ENCODE results near the gene ZRANB3.
"Not testable (repeated sequence)": the region's sequence is repeated elsewhere in the genome, so short reads cannot be mapped to it uniquely, and the experiment has no call there.

ZRANB3 gene

GRCh38 chr2:135152361-135152760 lies 378.7 kb downstream of the ZRANB3 start:
- H3K36me3 Mint-ChIP-seq (ENCODE audit: low read depth): peaks cover 53% of the 10 kb centered on the region
- H3K27ac Mint-ChIP-seq: no peak overlapping the region
- peak; percentile 40 for ATAC-seq

DNA sequence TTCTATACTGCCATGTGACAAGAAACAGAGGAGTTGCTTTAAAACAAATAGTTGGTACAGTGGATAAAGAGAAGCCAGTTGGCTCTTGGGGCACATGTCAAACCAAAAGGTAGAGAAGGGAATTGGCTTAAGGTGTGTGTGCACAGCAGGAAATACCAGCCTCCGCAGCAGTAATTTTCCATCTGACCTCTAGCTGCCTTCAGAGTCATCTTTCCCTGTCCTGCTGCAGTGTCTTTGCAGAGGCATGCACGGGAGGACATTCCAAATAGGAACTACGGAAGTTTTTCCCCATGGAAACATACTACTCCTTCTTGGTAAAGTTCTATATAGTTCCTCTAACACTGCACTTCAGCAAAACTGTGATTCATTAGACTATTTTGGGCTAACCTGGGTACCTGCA lies 379.4 kb downstream of the ZRANB3 start:
- ATAC-seq: no peak
- peaks cover 30% of the 10 kb centered on the region for H3K4me1 Mint-ChIP-seq
- H3K36me3 Mint-ChIP-seq (ENCODE audit: low read depth): peaks cover 50% of the 10 kb centered on the region
- no peaks in the 10 kb centered on the region for H3K9me3 Mint-ChIP-seq
- no peak overlapping the region for H3K27ac Mint-ChIP-seq
- H3K27me3 Mint-ChIP-seq: no peaks in the 10 kb centered on the region
- DNase-seq: no peak
- H3K4me3 Mint-ChIP-seq: no peak overlapping the region

More at GRCh38 chr2:135152361-135152760, 378.7 kb downstream of the ZRANB3 start:
- Mint-ChIP-seq H3K4me3 (no peak overlapping the region), H3K9me3 (no peaks in the 10 kb centered on the region), H3K27me3 (no peaks in the 10 kb centered on the region), H3K4me1 (peaks cover 30% of the 10 kb centered on the region)
- DNase-seq: no peak

DNA sequence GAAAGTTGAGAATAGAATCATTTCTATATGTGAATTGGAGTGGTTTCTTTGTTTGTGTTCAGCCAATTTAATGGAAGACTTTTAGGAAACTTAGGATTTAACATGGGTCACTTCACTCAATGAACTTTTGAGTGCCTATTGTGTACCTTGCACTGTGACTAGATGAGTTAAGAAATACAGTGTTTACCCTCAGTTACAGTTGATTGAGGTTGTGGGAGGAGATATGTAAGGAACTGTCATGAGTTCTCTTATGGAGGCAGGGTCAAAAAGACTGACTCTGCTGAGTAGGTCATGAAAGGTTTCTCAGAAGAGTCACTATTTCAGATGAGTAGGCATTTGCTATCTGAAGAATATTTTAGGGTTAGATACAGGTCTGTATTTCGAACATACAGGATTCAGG lies 380.3 kb downstream of the ZRANB3 start:
- Mint-ChIP-seq H3K4me1 (peaks cover 28% of the 10 kb centered on the region), H3K27ac (no peak overlapping the region), H3K4me3 (no peak overlapping the region), H3K36me3 (ENCODE audit: low read depth) (peaks cover 45% of the 10 kb centered on the region), H3K9me3 (no peaks in the 10 kb centered on the region), H3K27me3 (no peaks in the 10 kb centered on the region)
- ATAC-seq (no peak), DNase-seq (no peak)

DNA sequence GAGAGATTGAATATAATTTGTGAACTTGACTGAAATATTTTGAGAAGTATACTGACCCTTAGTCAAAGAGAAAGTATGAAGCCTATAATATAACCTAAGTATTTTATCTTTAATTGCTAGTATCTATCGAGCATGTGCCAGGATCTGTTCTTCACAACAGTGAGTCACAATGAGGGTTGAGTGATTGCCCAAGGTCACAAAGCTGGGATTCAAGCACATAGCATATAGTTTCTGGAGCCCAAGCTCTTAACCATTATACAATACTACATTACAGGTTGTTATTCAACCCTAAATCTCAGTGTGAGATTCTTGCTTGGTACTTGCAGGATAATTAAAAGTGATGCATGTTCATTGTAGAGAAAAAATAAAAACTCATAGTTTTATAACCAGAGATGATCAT lies 381.8 kb downstream of the ZRANB3 start:
- H3K36me3 Mint-ChIP-seq (ENCODE audit: low read depth): peaks cover 44% of the 10 kb centered on the region
- no peaks in the 10 kb centered on the region for H3K9me3 Mint-ChIP-seq
- ATAC-seq (no peak), DNase-seq (no peak)
- H3K27ac Mint-ChIP-seq: no peak overlapping the region
- H3K4me1 Mint-ChIP-seq: peaks cover 19% of the 10 kb centered on the region
- no peaks in the 10 kb centered on the region for H3K27me3 Mint-ChIP-seq
- no peak overlapping the region for H3K4me3 Mint-ChIP-seq

DNA sequence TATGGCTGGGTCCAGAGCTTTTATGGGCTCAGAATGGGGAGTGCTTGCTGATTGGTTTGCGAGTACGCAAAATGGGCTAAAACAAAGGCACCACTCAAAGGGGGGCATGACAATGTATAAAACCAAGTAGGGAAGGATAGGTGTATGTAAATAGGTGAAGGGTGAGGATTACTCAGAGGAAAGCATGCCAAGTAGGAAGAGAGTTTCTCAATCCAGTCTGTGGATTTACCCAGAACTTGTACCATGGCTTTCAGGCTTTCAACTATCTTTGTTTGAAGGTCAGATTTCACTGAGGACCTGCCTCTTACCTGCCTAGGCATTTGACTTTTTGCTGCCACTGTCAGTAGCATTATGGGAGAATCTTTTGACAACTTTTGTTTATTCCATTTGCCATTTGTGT lies 386.7 kb downstream of the ZRANB3 start:
- Mint-ChIP-seq H3K36me3 (ENCODE audit: low read depth) (peaks cover 62% of the 10 kb centered on the region), H3K27ac (no peak overlapping the region), H3K9me3 (peaks cover 19% of the 10 kb centered on the region), H3K4me1 (no peaks in the 10 kb centered on the region), H3K4me3 (no peak overlapping the region), H3K27me3 (no peaks in the 10 kb centered on the region)
- ATAC-seq (no peak), DNase-seq (no peak)

GRCh38 chr2:135142323-135142722 lies 388.7 kb downstream of the ZRANB3 start:
- no peaks in the 10 kb centered on the region for H3K4me1 Mint-ChIP-seq
- no peak overlapping the region for H3K4me3 Mint-ChIP-seq
- H3K27me3 Mint-ChIP-seq: no peaks in the 10 kb centered on the region
- H3K9me3 Mint-ChIP-seq: peaks cover 19% of the 10 kb centered on the region
- DNase-seq: no peak
- ATAC-seq: no peak
- H3K27ac Mint-ChIP-seq: no peak overlapping the region
- H3K36me3 Mint-ChIP-seq (ENCODE audit: low read depth): peaks cover 63% of the 10 kb centered on the region

- no peak for DNase-seq
These were observed 390.4 kb downstream of the ZRANB3 start for GRCh38 chr2:135140606-135141005.

GRCh38 chr2:135132314-135132713 lies 398.7 kb downstream of the ZRANB3 start:
- Mint-ChIP-seq H3K27ac (peak overlapping the region; percentile 52), H3K27me3 (no peaks in the 10 kb centered on the region), H3K4me1 (peaks cover 8% of the 10 kb centered on the region), H3K36me3 (ENCODE audit: low read depth) (peaks cover 58% of the 10 kb centered on the region), H3K9me3 (no peaks in the 10 kb centered on the region), H3K4me3 (no peak overlapping the region)
- no peak for ATAC-seq
- no peak for DNase-seq

More at GRCh38 chr2:135140606-135141005, 390.4 kb downstream of the ZRANB3 start:
- no peak overlapping the region for H3K27ac Mint-ChIP-seq
- H3K4me3 Mint-ChIP-seq: no peak overlapping the region
- H3K27me3 Mint-ChIP-seq: no peaks in the 10 kb centered on the region
- peaks cover 19% of the 10 kb centered on the region for H3K9me3 Mint-ChIP-seq
- ATAC-seq: no peak
- peaks cover 73% of the 10 kb centered on the region for H3K36me3 Mint-ChIP-seq (ENCODE audit: low read depth)
- no peaks in the 10 kb centered on the region for H3K4me1 Mint-ChIP-seq

DNA sequence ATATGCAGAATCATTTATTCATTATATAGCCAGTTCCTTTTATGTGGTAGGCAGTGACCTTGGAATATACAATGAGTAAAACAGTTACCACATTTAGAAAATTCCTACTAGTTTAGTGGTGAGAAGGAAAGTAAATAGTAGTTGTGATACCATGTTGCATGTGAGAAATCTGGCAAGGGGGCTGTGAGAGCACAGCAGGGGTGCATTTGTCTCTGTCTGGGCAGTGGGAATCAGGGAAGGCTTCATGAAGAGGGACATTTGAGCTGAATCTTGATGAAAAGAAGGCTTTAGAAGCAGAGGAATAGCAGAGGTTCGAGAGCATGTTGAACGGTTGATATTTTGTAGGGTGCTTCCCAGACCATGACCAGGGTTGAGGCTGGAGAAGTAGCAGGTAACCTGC lies 400.3 kb downstream of the ZRANB3 start:
- Mint-ChIP-seq H3K4me3 (no peak overlapping the region), H3K9me3 (no peaks in the 10 kb centered on the region), H3K27ac (no peak overlapping the region), H3K27me3 (no peaks in the 10 kb centered on the region), H3K4me1 (peaks cover 8% of the 10 kb centered on the region), H3K36me3 (ENCODE audit: low read depth) (peaks cover 52% of the 10 kb centered on the region)
- ATAC-seq (no peak), DNase-seq (no peak)

GRCh38 chr2:135125940-135126339 lies 405.1 kb downstream of the ZRANB3 start:
- H3K4me1 Mint-ChIP-seq: no peaks in the 10 kb centered on the region
- no peaks in the 10 kb centered on the region for H3K9me3 Mint-ChIP-seq
- H3K27ac Mint-ChIP-seq: no peak overlapping the region
- DNase-seq (no peak), ATAC-seq (no peak)
- no peak overlapping the region for H3K4me3 Mint-ChIP-seq
- H3K36me3 Mint-ChIP-seq (ENCODE audit: low read depth): peaks cover 38% of the 10 kb centered on the region
- H3K27me3 Mint-ChIP-seq: no peaks in the 10 kb centered on the region

- ATAC-seq (peak; percentile 57), DNase-seq (no peak)
- Mint-ChIP-seq H3K4me1 (no peaks in the 10 kb centered on the region), H3K36me3 (ENCODE audit: low read depth) (peaks cover 38% of the 10 kb centered on the region), H3K27me3 (no peaks in the 10 kb centered on the region), H3K9me3 (no peaks in the 10 kb centered on the region), H3K4me3 (no peak overlapping the region), H3K27ac (no peak overlapping the region)
These were observed 405.8 kb downstream of the ZRANB3 start for GRCh38 chr2:135124924-135125886.

DNA sequence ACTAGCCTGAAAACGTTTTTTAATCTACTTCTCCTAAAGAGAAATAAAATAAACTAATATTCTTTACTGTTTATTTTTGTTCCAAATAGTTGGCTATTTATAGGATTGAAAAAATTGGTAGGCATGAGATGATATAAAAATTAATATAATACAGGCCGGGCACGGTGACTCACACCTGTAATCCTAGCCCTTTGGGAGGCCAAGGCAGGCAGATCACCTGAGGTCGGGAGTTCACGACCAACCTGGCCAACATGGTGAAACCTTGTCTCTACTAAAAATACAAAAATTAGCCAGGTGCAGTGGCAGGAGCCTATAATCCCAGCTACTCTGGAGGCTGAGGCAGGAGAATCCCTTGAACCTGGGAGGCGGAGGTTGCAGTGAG lies 409.4 kb downstream of the ZRANB3 start:
- DNase-seq, H3K4me3 Mint-ChIP-seq, ATAC-seq, H3K27ac Mint-ChIP-seq, H3K4me1 Mint-ChIP-seq, H3K27me3 Mint-ChIP-seq, H3K9me3 Mint-ChIP-seq: not testable (repeated sequence)
- H3K36me3 Mint-ChIP-seq (ENCODE audit: low read depth): peaks cover 29% of the 10 kb centered on the region

- peaks cover 25% of the 10 kb centered on the region for H3K36me3 Mint-ChIP-seq (ENCODE audit: low read depth)
- no peak overlapping the region for H3K4me3 Mint-ChIP-seq
- H3K27ac Mint-ChIP-seq: no peak overlapping the region
- peaks cover 2% of the 10 kb centered on the region for H3K4me1 Mint-ChIP-seq
- H3K27me3 Mint-ChIP-seq: no peaks in the 10 kb centered on the region
- H3K9me3 Mint-ChIP-seq: no peaks in the 10 kb centered on the region
- no peak for ATAC-seq
- DNase-seq: no peak
These were observed 409.9 kb downstream of the ZRANB3 start for GRCh38 chr2:135121016-135121657.

DNA sequence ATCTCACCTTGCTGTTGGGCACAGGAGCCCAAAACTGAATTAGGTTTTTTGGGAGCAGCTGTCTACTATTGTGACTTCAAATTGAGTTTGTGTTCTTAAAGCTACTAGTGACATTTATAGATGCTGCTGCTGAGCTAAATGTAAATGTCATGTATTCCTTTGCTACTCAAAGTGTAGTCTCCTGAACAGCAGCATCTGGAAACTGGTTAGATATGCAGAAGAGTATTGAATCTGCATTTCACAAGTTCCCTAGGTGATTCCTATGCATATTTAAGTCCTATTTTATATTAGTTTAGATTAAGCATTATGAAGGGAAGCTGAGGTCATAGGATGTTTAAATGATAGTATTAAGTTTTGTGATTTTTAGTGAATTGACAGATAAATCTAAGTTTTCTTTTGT lies 411.4 kb downstream of the ZRANB3 start:
- no peaks in the 10 kb centered on the region for H3K27me3 Mint-ChIP-seq

DNA sequence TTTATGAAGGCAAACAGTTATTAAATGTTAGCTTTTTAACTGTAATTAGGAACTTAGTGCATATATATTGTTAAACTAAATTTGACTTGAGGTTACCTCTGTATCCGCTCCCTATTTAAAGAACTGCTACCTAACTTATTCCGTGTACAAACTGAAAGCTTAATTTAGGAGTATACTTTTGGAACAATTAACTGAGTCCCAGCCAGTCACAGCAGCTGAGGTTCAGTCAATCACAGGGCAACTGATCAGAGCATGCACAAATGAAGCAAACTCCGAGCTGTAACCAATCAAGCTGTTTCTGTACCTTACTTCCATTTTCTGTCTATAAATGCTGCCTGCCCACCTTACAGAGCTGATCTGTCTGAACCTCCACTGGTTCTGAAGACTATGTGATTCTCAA lies 417.7 kb downstream of the ZRANB3 start:
- Mint-ChIP-seq H3K9me3 (no peaks in the 10 kb centered on the region), H3K4me3 (no peak overlapping the region), H3K27me3 (no peaks in the 10 kb centered on the region), H3K36me3 (ENCODE audit: low read depth) (peaks cover 9% of the 10 kb centered on the region), H3K4me1 (no peaks in the 10 kb centered on the region), H3K27ac (no peak overlapping the region)
- ATAC-seq (no peak), DNase-seq (no peak)

More for the DNA sequence above, 411.4 kb downstream of the ZRANB3 start:
- Mint-ChIP-seq H3K36me3 (ENCODE audit: low read depth) (peaks cover 19% of the 10 kb centered on the region), H3K9me3 (no peaks in the 10 kb centered on the region), H3K27ac (no peak overlapping the region), H3K4me1 (peaks cover 2% of the 10 kb centered on the region), H3K4me3 (no peak overlapping the region)
- no peak for DNase-seq
- ATAC-seq: no peak
